ENCODE data around the gene HCAR3.

DNA sequence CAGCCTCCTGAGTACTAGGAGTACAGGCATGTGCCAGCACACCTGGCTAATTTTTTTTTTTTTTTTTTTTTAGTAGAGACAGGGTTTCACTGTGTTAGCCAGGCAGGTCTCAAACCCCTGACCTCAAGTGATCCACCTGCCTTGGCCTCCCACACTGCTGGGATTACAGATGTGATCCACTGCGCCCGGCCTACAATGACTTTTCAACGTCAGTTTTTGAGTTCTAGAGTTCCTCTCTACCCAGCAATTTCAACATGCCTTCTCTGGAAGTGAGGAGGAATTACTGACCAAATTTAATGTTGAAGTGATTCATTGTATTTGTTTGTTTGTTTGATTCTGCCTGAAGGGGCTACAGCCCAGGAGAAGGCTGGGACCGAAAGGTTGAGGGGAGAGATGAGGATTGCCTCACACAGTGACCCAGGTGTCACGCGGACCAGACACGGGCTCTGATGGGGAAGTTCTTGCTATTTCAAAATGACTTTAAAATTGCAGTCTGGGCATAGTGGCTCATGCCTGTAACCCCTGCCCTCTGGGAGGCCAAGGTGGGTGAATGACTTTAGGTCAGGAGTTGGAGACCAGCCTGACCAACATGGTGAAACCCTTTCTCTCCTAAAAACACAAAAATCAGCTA is 27.4 kb upstream of the HCAR3 start:
- TF ChIP-seq POLR2A (IDR thresholded peaks at IDR 0.05; ENCODE audit: low read depth, low read length): no peak
- no peak for TF ChIP-seq TAF1 (IDR thresholded peaks at IDR 0.05; ENCODE audit: borderline replicate concordance, low read depth, low read length)
